ENCODE data around the gene HSPA4. TPM values are rescaled to one million over a fixed set of nuclear protein-coding genes. Genes with fewer than 3 reads are reported as not detected.
A peak's percentile ranks its signal among the peaks of the same experiment; 100 is the strongest.
"Not testable (repeated sequence)": the region's sequence is repeated elsewhere in the genome, so short reads cannot be mapped to it uniquely, and the experiment has no call there.

HSPA4 gene
- total RNA-seq, 1 experiment from 2014 or later, result 187 TPM

DNA sequence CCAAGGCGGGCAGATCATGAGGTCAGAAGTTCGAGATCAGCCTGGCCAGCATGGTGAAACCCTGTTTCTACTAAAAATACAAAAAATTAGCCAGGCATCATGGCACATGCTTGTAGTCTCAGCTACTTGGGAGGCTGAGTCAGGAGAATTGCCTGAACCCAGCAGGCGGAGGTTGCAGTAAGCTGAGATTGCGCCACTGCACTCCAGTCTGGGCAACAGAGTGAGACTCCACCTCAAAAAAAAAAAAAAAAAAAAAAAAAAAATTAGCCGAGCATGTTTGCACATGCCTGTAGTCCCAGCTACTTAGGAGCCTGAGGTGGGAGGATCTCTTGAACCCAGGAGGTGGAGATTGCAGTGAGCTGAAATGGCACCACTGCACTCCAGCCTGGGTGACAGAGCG is 15.1 kb upstream of the HSPA4 start:
- H3K36me3 ChIP-seq (replicated peaks; ENCODE audit: control insufficient read depth, insufficient read depth, low read length); H3K27me3 ChIP-seq (ENCODE audit: control insufficient read depth, insufficient read depth, low read length); DNase-seq; H3K4me3 ChIP-seq (ENCODE audit: insufficient read depth, low read depth, low read length): not testable (repeated sequence)

GRCh38 chr5:133041157-133041784 is 10.5 kb upstream of the HSPA4 start:
- DNase-seq, result no peak
- no peak overlapping the region for H3K4me3 ChIP-seq (ENCODE audit: insufficient read depth, low read depth, low read length)
- no peaks in the 10 kb centered on the region for H3K36me3 ChIP-seq (replicated peaks; ENCODE audit: control insufficient read depth, insufficient read depth, low read length)
- no peaks in the 10 kb centered on the region for H3K27me3 ChIP-seq (ENCODE audit: control insufficient read depth, insufficient read depth, low read length)

DNA sequence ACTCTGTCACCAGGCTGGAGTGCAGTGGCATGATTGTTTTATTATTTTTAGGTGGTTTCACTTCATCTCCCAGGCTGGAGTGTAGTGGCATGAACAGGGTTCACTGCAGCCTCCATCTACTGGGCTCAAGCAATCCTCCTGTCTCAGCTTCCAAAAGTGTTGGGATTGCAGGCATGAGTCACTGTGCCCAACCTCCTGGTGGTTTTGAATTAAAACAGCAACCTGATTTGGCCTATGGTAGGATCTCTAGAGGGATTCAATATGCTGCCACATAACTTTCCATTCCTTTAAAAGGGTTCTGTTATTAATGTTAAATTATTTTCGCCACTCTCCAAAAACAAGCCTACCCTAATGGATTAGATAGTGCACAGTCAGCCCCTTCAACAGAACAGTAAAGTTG is 9.9 kb upstream of the HSPA4 start:
- H3K27me3 ChIP-seq (ENCODE audit: control insufficient read depth, insufficient read depth, low read length), result no peaks in the 10 kb centered on the region
- no peak overlapping the region for H3K4me3 ChIP-seq (ENCODE audit: insufficient read depth, low read depth, low read length)
- peak; percentile 26 for DNase-seq
- H3K36me3 ChIP-seq (replicated peaks; ENCODE audit: control insufficient read depth, insufficient read depth, low read length), result no peaks in the 10 kb centered on the region

DNA sequence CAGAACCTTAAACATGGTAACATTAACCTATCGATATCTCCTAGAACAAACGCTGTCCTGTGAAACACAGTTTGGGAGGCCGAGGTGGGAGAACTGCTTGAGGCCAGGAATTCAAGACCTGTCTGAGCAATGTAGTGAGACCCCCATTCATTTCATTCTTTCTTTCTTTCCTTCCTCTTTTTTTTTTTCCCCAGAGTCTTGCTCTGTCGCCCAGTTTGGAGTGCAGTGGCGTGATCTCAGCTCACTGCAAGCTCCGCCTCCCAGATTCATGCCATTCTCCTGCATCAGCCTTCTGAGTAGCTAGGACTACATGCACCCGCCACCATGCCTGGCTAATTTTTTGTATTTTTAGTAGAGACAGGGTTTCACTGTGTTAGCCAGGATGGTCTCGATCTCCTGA is 5.3 kb upstream of the HSPA4 start:
- not testable (repeated sequence) for H3K4me3 ChIP-seq (ENCODE audit: insufficient read depth, low read depth, low read length); H3K27me3 ChIP-seq (ENCODE audit: control insufficient read depth, insufficient read depth, low read length); DNase-seq; H3K36me3 ChIP-seq (replicated peaks; ENCODE audit: control insufficient read depth, insufficient read depth, low read length)

DNA sequence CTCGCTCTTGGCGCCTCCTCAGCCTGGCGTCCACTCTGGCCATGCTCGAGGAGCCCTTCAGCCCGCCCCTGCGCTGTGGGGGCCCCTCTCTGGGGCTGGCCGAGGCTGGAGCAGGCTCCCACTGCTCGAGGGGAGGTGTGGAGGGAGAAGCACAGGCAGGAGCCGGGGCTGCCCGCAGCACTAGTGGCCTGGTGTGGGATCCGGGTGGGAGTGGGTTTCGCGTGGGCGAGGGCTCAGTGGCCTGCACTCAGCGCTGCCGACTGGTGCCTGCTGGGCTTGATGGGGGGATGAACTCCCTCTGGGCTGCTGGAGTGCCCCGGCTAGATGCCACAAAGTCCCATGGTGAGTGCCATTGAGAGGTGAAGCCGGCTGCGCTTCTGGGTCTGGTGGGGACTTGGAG is 4.4 kb upstream of the HSPA4 start:
- no peaks in the 10 kb centered on the region for H3K27me3 ChIP-seq (ENCODE audit: control insufficient read depth, insufficient read depth, low read length)
- peak; percentile 35 for DNase-seq
- H3K36me3 ChIP-seq (replicated peaks; ENCODE audit: control insufficient read depth, insufficient read depth, low read length), result no peaks in the 10 kb centered on the region
- no peak overlapping the region for H3K4me3 ChIP-seq (ENCODE audit: insufficient read depth, low read depth, low read length)

GRCh38 chr5:133048993-133049725 is 2.7 kb upstream of the HSPA4 start:
- peaks cover 1% of the 10 kb centered on the region; the same call in 1 of the 2 replicates for H3K36me3 ChIP-seq (replicated peaks; ENCODE audit: control insufficient read depth, insufficient read depth, low read length)
- no peak for DNase-seq
- H3K4me3 ChIP-seq (ENCODE audit: insufficient read depth, low read depth, low read length), result no peak overlapping the region
- H3K27me3 ChIP-seq (ENCODE audit: control insufficient read depth, insufficient read depth, low read length), result no peaks in the 10 kb centered on the region

GRCh38 chr5:133049726-133050048 is 2.1 kb upstream of the HSPA4 start:
- no peak overlapping the region for H3K4me3 ChIP-seq (ENCODE audit: insufficient read depth, low read depth, low read length)
- no peak for DNase-seq
- H3K27me3 ChIP-seq (ENCODE audit: control insufficient read depth, insufficient read depth, low read length), result no peaks in the 10 kb centered on the region
- H3K36me3 ChIP-seq (replicated peaks; ENCODE audit: control insufficient read depth, insufficient read depth, low read length), result peaks cover 1% of the 10 kb centered on the region; the same call in 1 of the 2 replicates

DNA sequence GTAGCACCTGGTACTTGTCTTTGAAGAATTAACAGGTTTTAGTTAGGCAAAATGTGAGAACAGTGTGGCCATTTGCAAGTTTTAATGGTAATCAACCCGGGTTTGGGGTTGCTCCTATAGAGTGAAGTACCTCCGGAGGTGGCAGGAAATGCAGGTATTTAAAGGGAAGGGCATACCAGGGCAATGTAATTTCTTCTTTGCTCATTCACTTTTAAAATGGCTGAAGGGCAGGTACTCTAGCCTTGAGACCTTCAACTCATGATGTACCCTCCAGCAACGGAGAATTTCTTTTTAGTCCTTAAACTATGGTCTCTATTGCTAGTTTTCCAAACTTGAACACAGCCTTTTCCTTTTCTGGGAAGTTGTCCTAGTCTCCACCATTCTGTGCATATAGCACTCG is 1.3 kb upstream of the HSPA4 start:
- no peaks in the 10 kb centered on the region for H3K27me3 ChIP-seq (ENCODE audit: control insufficient read depth, insufficient read depth, low read length)
- DNase-seq, result peak; percentile 59
- peaks cover 1% of the 10 kb centered on the region; the same call in 1 of the 2 replicates for H3K36me3 ChIP-seq (replicated peaks; ENCODE audit: control insufficient read depth, insufficient read depth, low read length)
- H3K4me3 ChIP-seq (ENCODE audit: insufficient read depth, low read depth, low read length), result peak overlapping the region; percentile 98

- Histone ChIP-seq H3K36me3 (replicated peaks; ENCODE audit: control insufficient read depth, insufficient read depth, low read length) (peaks cover 1% of the 10 kb centered on the region; the same call in 1 of the 2 replicates), H3K4me3 (ENCODE audit: insufficient read depth, low read depth, low read length) (peak overlapping the region; percentile 98), H3K27me3 (ENCODE audit: control insufficient read depth, insufficient read depth, low read length) (no peaks in the 10 kb centered on the region)
- no peak for DNase-seq
Observed at GRCh38 chr5:133051061-133051541, 712 bp upstream of the HSPA4 start.

DNA sequence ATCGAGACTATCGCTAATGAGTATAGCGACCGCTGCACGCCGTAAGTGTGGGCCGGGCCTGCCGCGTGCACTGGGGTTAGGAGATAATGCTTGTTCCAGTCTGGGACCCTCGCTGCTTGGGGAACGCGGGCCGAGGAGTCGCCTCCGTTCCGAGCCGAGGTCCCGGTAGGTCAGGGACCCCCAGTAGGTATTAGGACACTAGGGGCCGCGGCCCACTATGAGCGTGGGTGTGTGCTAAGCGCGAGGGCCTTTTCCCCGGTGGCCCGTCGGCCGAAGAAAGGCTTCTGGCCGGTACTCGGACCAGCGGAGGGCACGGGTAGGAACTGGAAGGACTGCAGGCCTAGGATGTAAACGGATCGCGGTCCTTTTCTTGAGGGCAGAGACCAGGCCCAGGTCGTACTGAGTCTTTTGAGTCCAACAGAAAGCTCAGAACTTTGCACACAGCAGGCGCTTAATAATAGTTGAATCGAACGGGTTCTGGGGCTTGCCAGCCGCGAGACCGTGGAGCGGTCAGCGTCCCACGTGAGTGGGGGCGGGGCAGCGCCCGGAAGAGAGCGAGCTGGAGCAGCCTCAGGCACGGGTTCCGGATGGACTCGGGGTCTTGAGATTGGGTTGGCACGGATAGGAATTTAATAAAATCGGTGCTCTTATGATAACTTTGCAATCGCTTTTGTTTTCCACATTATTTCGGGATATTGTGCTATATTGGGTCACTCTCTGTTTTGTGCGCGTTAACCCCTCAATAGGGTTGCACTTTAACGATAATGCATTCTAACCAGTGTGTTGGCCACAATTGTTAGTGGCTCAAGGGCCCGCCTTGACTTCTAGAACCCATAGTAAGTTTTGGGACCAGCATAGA is 733 bp downstream of the HSPA4 start:
- Histone ChIP-seq H3K36me3 (replicated peaks; ENCODE audit: control insufficient read depth, insufficient read depth, low read length) (peaks cover 1% of the 10 kb centered on the region; the same call in 1 of the 2 replicates), H3K27me3 (ENCODE audit: control insufficient read depth, insufficient read depth, low read length) (no peaks in the 10 kb centered on the region), H3K4me3 (ENCODE audit: insufficient read depth, low read depth, low read length) (peak overlapping the region; percentile 98)
- DNase-seq, result peak; percentile 76

GRCh38 chr5:133053448-133053847 is 1.6 kb downstream of the HSPA4 start:
- peak overlapping the region; percentile 98; the same call in 1 of the 2 replicates for H3K4me3 ChIP-seq (ENCODE audit: insufficient read depth, low read depth, low read length)
- DNase-seq, result no peak
- H3K36me3 ChIP-seq (replicated peaks; ENCODE audit: control insufficient read depth, insufficient read depth, low read length), result peaks cover 1% of the 10 kb centered on the region; the same call in 1 of the 2 replicates
- no peaks in the 10 kb centered on the region for H3K27me3 ChIP-seq (ENCODE audit: control insufficient read depth, insufficient read depth, low read length)

GRCh38 chr5:133054697-133055471 is 3.1 kb downstream of the HSPA4 start:
- no peak overlapping the region for H3K4me3 ChIP-seq (ENCODE audit: insufficient read depth, low read depth, low read length)
- no peak for DNase-seq

GRCh38 chr5:133056891-133057290 is 5.1 kb downstream of the HSPA4 start:
- Histone ChIP-seq H3K27me3 (ENCODE audit: control insufficient read depth, insufficient read depth, low read length) (no peaks in the 10 kb centered on the region), H3K4me3 (ENCODE audit: insufficient read depth, low read depth, low read length) (no peak overlapping the region), H3K36me3 (replicated peaks; ENCODE audit: control insufficient read depth, insufficient read depth, low read length) (peaks cover 1% of the 10 kb centered on the region; the same call in 1 of the 2 replicates)
- no peak for DNase-seq

More at GRCh38 chr5:133054697-133055471, 3.1 kb downstream of the HSPA4 start:
- H3K27me3 ChIP-seq (ENCODE audit: control insufficient read depth, insufficient read depth, low read length), result no peaks in the 10 kb centered on the region
- peaks cover 1% of the 10 kb centered on the region; the same call in 1 of the 2 replicates for H3K36me3 ChIP-seq (replicated peaks; ENCODE audit: control insufficient read depth, insufficient read depth, low read length)

- Histone ChIP-seq H3K27me3 (ENCODE audit: control insufficient read depth, insufficient read depth, low read length) (no peaks in the 10 kb centered on the region), H3K36me3 (replicated peaks; ENCODE audit: control insufficient read depth, insufficient read depth, low read length) (no peaks in the 10 kb centered on the region), H3K4me3 (ENCODE audit: insufficient read depth, low read depth, low read length) (no peak overlapping the region)
- no peak for DNase-seq
Observed at GRCh38 chr5:133059621-133060020, 7.8 kb downstream of the HSPA4 start.

All from H7 (cell line).